GM12875 (cell line): Measurements from ENCODE around the gene HEXIM2.
"Not testable (repeated sequence)": the region's sequence is repeated elsewhere in the genome, so short reads cannot be mapped to it uniquely, and the experiment has no call there.

Experiments used
- H3K4me3 ChIP-seq: one replicate; pipeline ENCODE4 v1.5.1; 2011; ENCODE audit warnings: low read depth, low read length, control low read depth
- TF ChIP-seq, protein P1 (sequence below): IDR thresholded peaks from 2 replicates; pipeline ENCODE4 v1.5.1; 2011; ENCODE audit warnings: low read depth, mild to moderate bottlenecking, control low read depth, inconsistent platforms, low read length, moderate library complexity, borderline replicate concordance; ENCODE audit not compliant: insufficient read depth

Gene HEXIM2

GRCh38 chr17:45123076-45123770, 38.5 kb upstream of the HEXIM2 start:
- no peak overlapping the region for H3K4me3 ChIP-seq
- TF ChIP-seq, protein P1, sequence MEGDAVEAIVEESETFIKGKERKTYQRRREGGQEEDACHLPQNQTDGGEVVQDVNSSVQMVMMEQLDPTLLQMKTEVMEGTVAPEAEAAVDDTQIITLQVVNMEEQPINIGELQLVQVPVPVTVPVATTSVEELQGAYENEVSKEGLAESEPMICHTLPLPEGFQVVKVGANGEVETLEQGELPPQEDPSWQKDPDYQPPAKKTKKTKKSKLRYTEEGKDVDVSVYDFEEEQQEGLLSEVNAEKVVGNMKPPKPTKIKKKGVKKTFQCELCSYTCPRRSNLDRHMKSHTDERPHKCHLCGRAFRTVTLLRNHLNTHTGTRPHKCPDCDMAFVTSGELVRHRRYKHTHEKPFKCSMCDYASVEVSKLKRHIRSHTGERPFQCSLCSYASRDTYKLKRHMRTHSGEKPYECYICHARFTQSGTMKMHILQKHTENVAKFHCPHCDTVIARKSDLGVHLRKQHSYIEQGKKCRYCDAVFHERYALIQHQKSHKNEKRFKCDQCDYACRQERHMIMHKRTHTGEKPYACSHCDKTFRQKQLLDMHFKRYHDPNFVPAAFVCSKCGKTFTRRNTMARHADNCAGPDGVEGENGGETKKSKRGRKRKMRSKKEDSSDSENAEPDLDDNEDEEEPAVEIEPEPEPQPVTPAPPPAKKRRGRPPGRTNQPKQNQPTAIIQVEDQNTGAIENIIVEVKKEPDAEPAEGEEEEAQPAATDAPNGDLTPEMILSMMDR = no peak

DNA sequence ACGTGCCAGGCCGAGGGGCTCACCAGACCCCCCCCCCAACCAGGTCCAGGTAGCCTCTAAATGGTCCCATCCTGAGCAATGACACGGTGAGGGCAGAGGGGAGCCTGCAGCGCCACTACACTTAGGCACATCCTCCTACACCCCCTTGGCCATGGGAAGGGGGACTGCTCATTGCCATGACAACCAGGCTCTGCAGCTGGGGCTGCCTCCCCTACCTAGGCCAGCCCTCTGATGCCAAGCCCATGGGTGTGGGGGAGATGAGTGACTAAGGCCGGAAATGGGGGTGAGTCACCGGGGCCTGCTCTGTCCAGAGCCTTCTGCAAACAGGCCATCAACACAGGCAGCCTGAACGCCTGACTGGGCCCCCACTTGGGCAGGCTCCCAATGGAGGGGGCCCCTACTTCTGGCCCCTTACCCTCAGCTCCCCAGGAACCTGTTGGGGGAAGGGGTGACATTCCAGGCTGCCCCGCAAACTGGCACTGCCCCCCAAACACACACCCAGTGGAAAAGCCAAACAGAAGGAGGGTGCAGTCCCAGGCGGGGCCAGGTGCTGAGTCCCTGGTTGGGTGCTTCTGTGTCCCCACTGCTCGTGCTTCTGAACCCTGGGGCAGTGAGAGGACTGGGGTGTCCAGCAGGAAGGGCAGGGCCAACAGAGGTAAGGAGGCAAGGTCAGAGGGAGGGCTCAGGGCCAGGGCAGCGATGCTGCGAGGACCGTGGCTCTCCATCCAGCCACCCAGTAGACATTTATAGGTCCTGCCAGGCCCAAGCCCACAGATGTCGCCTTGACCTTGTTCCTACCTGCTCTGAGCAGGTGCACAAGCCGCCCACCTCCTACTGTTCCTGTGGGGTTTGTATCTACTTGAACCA, 37.5 kb upstream of the HEXIM2 start:
- TF ChIP-seq, protein P1 = no peak
- H3K4me3 ChIP-seq = no peak overlapping the region

- H3K4me3 ChIP-seq = not testable (repeated sequence)
Measured at GRCh38 chr17:45124797-45125122, 36.9 kb upstream of the HEXIM2 start.

GRCh38 chr17:45125509-45125908, 36.2 kb upstream of the HEXIM2 start:
- H3K4me3 ChIP-seq = no peak overlapping the region
- TF ChIP-seq, protein P1 = no peak

DNA sequence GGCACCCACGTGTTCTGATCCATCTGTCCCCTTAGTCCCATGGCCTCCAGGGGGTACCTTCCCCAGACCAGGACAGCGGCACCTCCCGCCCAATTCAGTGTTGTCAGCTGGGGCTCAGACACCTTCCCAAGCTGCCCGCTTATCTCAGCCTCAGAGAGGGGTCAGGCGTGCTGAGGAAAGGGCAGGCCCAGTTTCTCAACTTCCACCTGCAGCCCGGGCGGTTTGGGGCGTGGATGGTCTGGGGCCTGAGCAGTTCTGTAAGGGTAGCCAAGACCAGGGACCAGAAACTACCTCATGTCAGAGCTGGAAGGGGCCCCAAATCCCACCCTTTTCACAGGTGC, 34.5 kb upstream of the HEXIM2 start:
- TF ChIP-seq, protein P1 = no peak
- no peak overlapping the region for H3K4me3 ChIP-seq

DNA sequence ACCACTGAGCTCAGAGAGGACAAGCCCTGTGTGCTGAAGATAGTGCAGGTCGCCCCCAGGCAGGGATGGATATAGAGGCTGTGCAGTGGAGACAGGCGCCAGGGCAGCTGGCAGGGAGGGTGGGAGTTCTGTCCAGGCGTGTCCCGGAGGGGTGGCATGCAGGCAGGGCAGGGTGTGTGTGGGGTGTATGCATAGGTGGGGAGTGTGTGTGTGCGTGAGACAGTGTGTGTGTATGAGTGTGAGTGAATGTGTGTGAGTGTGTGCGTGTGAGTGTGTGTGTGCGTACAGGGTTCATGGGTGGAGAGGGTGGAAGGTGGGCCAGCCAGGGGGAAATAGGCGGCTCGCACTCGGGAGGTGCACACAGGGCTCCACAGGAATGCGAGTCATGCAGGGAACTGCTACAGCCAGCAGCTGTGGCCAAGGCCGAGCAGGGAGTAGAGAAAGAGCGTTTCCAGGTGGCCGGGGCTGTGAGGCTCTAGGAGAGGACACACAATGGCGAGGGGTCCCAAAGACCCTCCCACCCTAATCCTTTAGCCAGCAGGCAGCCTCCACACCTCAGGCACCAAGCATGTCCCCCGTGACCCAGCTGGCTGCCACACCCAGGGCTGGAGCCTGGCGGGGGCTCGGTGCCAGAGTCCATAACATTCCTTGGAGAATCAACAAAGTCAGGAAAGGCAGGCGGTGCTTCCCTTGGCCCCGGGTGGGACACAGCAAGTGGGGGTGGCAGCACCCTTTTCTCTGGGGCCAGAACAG, 34.0 kb upstream of the HEXIM2 start:
- H3K4me3 ChIP-seq = no peak overlapping the region
- TF ChIP-seq, protein P1 = no peak

GRCh38 chr17:45128331-45128730, 33.3 kb upstream of the HEXIM2 start:
- H3K4me3 ChIP-seq = no peak overlapping the region
- TF ChIP-seq, protein P1 = no peak
